Breast epithelium (tissue), 4 donors: ENCODE measurements around the gene KEAP1. TPM values are rescaled to one million over a fixed set of nuclear protein-coding genes. Genes with fewer than 3 reads are reported as not detected.

Source experiments
- DNase-seq, 2 donors: peaks; one replicate each; pipeline ENCODE4 v3.0.0-alpha.2; 2019; ENCODE audit warnings: low spot score in 2 of 2
- H3K27ac ChIP-seq, 2 donors: fragments of 200-600 bp; sonication (generic) in 1 of 2; one replicate each; pipeline ENCODE4 v1.5.1; 2016 to 2019; ENCODE audit warnings: mild to moderate bottlenecking in 1 of 2
- H3K27me3 ChIP-seq, 2 donors: fragments of 200-600 bp; sonication (generic) in 1 of 2; one replicate each; pipeline versions ENCODE4 v1.5.1 to v1.6.0; 2017 to 2019; ENCODE audit warnings: control low read depth in 1 of 2, mild to moderate bottlenecking in 1 of 2
- H3K36me3 ChIP-seq: fragments of 200-600 bp; one replicate; pipeline ENCODE4 v1.5.1; 2019
- H3K4me1 ChIP-seq, 2 donors: fragments of 200-600 bp; sonication (generic); one replicate each; pipeline ENCODE4 v1.5.1; 2016 to 2019; ENCODE audit warnings: control low read depth in 1 of 2
- H3K4me3 ChIP-seq, 3 donors: fragments of 200-600 bp; sonication (generic); 1 replicate in 2 of 3; 2 replicates in 1 of 3; pipeline ENCODE4 v1.5.1; 2016 to 2019; ENCODE audit warnings: mild to moderate bottlenecking in 3 of 3, moderate library complexity in 2 of 3
- H3K9me3 ChIP-seq, 2 donors: fragments of 200-600 bp; sonication (generic) in 1 of 2; one replicate each; pipeline ENCODE4 v1.5.1; 2016 to 2019; ENCODE audit warnings: control low read depth in 1 of 2
- POLR2A ChIP-seq: fragments of 450-650 bp; IDR thresholded peaks from one replicate; pipeline ENCODE4 v1.6.1; 2016; ENCODE audit warnings: antibody characterized with exemption, mild to moderate bottlenecking, moderate library complexity
- POLR2AphosphoS5 ChIP-seq, 3 donors: sonication (generic); formaldehyde crosslinking; IDR thresholded peaks; one replicate each; pipeline ENCODE4 v1.6.1; 2017; ENCODE audit warnings: antibody characterized with exemption in 3 of 3
- intact Hi-C: fragments of 100-400 bp; cut with DNase I; formaldehyde crosslinking; loops from one replicate; pipeline ENCODE4 v1.15.1; 2023; ENCODE audit warnings: low total_unique reads
- total RNA-seq, 3 donors: library from RNA; depleted of rRNA; stranded (reverse); fragments of >200 nt; gene quantifications; one replicate each; pipeline ENCODE4 v1.1.0, GENCODE V29; 2016
- TF ChIP-seq, protein P1 (sequence below), 3 donors: fragments of 450-650 bp; IDR thresholded peaks; one replicate each; pipeline ENCODE4 v1.5.1; 2016 to 2017; ENCODE audit warnings: antibody characterized with exemption in 3 of 3, mild to moderate bottlenecking in 3 of 3, moderate library complexity in 3 of 3

Gene KEAP1
- total RNA-seq, 3 donors from 2014 or later = 52.8 to 53.6 (median 53.6) TPM

DNA sequence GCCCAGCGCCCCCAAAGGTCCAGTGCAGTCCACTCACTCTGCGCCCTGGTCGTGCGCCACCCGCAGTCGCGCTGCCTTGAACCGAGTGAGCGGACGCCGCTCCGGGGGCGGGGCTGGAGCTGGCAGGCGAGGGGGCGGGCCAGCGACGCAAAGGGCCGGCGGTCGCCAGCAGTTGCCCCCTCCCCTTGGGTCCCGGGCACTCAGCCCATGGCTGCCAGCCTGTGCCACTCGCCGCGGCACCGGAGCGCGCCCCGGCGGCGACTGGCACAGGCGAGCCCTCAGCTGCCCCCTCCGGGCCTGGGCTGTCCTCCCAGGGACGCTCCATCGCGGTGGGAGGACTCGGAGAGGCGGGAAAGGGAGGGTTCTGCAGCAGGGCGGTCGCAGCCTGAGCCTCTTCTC, 14.2 kb upstream of the KEAP1 start, which contains the start of gene S1PR5:
Gene S1PR5, minus strand, starts transcription at position 87 of the 399 bp plus-strand sequence. CDS start 2,436 bp downstream, outside the sequence.
- TF ChIP-seq, protein P1, sequence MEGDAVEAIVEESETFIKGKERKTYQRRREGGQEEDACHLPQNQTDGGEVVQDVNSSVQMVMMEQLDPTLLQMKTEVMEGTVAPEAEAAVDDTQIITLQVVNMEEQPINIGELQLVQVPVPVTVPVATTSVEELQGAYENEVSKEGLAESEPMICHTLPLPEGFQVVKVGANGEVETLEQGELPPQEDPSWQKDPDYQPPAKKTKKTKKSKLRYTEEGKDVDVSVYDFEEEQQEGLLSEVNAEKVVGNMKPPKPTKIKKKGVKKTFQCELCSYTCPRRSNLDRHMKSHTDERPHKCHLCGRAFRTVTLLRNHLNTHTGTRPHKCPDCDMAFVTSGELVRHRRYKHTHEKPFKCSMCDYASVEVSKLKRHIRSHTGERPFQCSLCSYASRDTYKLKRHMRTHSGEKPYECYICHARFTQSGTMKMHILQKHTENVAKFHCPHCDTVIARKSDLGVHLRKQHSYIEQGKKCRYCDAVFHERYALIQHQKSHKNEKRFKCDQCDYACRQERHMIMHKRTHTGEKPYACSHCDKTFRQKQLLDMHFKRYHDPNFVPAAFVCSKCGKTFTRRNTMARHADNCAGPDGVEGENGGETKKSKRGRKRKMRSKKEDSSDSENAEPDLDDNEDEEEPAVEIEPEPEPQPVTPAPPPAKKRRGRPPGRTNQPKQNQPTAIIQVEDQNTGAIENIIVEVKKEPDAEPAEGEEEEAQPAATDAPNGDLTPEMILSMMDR (IDR thresholded peaks at IDR 0.05) = no peak
- TF ChIP-seq POLR2A = no peak
- TF ChIP-seq POLR2AphosphoS5 (IDR thresholded peaks at IDR 0.05) = no peak
- Histone ChIP-seq H3K4me3 (peak within 1 kb of the TSS; percentile 17 to 69 (median 61)), H3K27ac (peak within 1 kb of the TSS; percentile 40 to 45), H3K36me3 (no peaks in the 10 kb centered on the region), H3K27me3 (peaks cover 0 to 20% of the 10 kb centered on the region in 2 donors), H3K4me1 (no peaks in the 10 kb centered on the region), H3K9me3 (no peaks in the 10 kb centered on the region)
- intact Hi-C loops = no loop called here
- DNase-seq = no peak

GRCh38 chr19:10516671-10517286, 13.6 kb upstream of the KEAP1 start:
- H3K27ac ChIP-seq = peak overlapping the region; percentile 40 to 45
- H3K27me3 ChIP-seq = peaks cover 0 to 20% of the 10 kb centered on the region in 2 donors
- TF ChIP-seq, protein P1 (IDR thresholded peaks at IDR 0.05) = no peak
- TF ChIP-seq POLR2A = no peak
- no peak for TF ChIP-seq POLR2AphosphoS5 (IDR thresholded peaks at IDR 0.05)
- no peaks in the 10 kb centered on the region for H3K36me3 ChIP-seq
- H3K4me1 ChIP-seq = no peaks in the 10 kb centered on the region
- H3K4me3 ChIP-seq = peak overlapping the region; percentile 17 to 69 (median 61)
- intact Hi-C loops = no loop called here
- H3K9me3 ChIP-seq = no peaks in the 10 kb centered on the region
- no peak for DNase-seq

DNA sequence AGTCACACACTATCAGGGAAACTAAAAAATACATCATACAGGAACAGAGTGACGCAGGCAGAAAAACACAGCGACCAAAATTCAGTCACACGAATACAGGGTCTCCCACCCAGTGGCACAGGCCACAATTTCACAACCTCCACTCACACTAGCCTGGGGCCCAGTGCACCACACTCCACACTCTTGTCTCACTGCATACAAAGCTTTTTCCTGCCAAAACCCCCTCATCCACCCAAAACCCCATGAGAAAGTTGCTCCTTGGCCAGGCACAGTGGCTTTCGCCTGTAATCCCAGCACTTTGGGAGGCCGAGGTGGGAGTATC, 12.9 kb upstream of the KEAP1 start:
- no peaks in the 10 kb centered on the region for H3K9me3 ChIP-seq
- peaks cover 0 to 20% of the 10 kb centered on the region in 2 donors for H3K27me3 ChIP-seq
- H3K27ac ChIP-seq = no peak overlapping the region
- H3K4me1 ChIP-seq = no peaks in the 10 kb centered on the region
- no peaks in the 10 kb centered on the region for H3K36me3 ChIP-seq
- intact Hi-C loops = no loop called here
- TF ChIP-seq, protein P1 (IDR thresholded peaks at IDR 0.05) = no peak
- TF ChIP-seq POLR2AphosphoS5 (IDR thresholded peaks at IDR 0.05) (no peak), POLR2A (no peak)
- no peak overlapping the region for H3K4me3 ChIP-seq
- no peak for DNase-seq

GRCh38 chr19:10514211-10515145, 11.3 kb upstream of the KEAP1 start:
- no peaks in the 10 kb centered on the region for H3K36me3 ChIP-seq
- no peaks in the 10 kb centered on the region for H3K9me3 ChIP-seq
- H3K4me3 ChIP-seq = no peak overlapping the region
- peaks cover 0 to 4% of the 10 kb centered on the region in 2 donors for H3K4me1 ChIP-seq
- no peak for DNase-seq
- H3K27ac ChIP-seq = no peak overlapping the region
- peaks cover 0 to 20% of the 10 kb centered on the region in 2 donors for H3K27me3 ChIP-seq
- intact Hi-C loops = no loop called here
- TF ChIP-seq POLR2A = no peak
- TF ChIP-seq, protein P1 (IDR thresholded peaks at IDR 0.05) = no peak

DNA sequence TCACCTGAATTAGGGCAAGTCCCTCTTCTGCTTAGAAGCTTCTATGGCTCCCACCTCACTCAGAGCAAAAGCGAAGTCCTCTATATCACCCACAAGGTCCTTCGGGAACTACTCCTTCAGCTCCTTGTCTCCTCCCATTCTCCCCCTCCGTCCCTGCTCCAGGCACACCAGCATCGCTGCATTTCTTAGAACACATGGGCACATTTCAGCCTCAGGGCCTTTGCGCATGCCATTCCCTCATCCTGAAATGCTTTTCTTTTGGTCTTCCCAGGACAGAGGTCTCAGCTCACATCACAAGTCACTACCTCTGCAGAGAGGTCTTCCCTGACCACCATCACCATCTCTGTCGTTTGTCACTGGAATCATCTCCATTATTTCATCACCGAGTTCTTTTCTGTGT, 10.1 kb upstream of the KEAP1 start:
- Histone ChIP-seq H3K27ac (no peak overlapping the region), H3K36me3 (no peaks in the 10 kb centered on the region), H3K9me3 (no peaks in the 10 kb centered on the region), H3K27me3 (peaks cover 0 to 20% of the 10 kb centered on the region in 2 donors), H3K4me3 (no peak overlapping the region), H3K4me1 (peaks cover 0 to 4% of the 10 kb centered on the region in 2 donors)
- TF ChIP-seq, protein P1 (IDR thresholded peaks at IDR 0.05) = no peak
- no peak for DNase-seq
- intact Hi-C loops = no loop called here
